ENCODE results near the gene NPHS2.
"Not testable (repeated sequence)": the region's sequence is repeated elsewhere in the genome, so short reads cannot be mapped to it uniquely, and the experiment has no call there.

Gene NPHS2

GRCh38 chr1:179545321-179545720, 30.4 kb downstream of the NPHS2 start:
- DNase-seq, result no peak

- DNase-seq, result no peak
Observed at GRCh38 chr1:179541774-179542173, 34.0 kb downstream of the NPHS2 start.

DNA sequence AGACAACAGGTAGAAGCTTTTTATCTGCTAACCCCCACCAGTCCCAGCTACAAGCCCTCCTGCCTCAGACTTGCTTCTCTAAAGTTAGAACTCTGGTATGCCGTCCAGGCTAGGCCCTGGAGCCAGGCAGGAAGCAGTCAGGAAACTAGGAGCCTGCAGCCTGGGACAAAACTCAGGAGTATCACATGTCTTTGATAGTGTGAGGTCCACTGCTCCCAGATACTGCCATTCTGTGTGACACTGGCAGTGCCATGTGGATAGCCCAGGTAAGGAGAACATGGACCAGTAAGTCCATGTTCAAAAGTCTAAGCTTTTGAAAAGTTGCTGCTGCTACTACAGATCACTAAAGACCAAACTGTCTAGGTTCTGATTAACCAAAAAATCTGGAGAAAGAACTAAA, 45.4 kb downstream of the NPHS2 start:
- no peak for DNase-seq

DNA sequence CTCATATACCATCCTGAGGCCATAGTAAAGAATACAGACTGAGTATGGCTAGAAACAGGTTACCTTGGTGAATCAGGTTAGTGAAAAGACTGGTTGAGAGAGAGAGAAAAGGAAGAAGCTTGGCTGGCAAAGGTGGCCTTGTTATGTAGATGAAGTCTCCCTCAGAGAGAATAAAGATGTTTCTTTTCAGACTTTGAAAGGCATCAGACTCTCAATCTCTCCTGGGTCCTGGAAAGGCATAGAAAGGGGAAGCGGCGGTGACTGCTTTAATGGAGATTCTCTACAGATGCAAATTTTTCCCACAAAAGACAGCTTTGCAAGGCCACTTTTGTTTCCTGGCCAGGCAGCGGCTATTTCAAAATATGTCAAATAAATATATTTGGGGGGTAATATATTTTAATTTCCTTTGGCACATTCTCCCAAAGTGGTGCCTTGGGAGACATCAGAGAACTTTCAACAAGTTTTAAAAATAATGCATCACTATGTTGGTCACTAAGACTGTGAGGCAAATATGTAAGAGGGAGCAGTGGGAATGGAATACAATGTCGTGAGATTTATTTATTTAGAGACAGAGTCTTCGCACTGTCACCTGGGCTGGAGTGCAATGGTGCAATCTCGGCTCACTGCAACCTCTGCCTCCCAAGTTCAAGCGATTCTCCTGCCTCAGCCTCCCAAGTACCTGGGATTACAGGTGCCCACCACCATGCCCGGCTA, 46.1 kb downstream of the NPHS2 start:
- no peak for DNase-seq

GRCh38 chr1:179518544-179518943, 57.2 kb downstream of the NPHS2 start:
- DNase-seq, result not testable (repeated sequence)

- no peak for DNase-seq
Observed at GRCh38 chr1:179516976-179517705, 58.6 kb downstream of the NPHS2 start.

DNA sequence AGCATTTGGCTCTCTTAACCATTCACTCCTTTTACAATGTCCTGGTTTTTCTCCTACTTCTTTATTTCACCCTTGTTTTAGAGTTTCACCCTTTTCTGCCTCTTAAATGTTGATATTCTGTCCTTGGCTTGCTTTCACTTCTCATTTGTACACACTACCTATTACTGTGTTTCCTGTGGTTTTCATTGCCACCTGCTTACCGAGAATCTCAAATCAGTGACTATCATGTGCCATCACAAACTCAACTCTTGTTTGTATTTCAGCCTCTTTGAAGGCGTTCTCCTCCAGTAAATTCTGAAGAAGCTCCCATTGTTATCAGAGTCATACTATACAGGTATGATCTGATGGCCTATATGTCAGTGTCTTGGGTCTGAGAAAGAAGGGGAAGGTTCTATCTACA, 65.7 kb downstream of the NPHS2 start:
- no peak for DNase-seq

DNA sequence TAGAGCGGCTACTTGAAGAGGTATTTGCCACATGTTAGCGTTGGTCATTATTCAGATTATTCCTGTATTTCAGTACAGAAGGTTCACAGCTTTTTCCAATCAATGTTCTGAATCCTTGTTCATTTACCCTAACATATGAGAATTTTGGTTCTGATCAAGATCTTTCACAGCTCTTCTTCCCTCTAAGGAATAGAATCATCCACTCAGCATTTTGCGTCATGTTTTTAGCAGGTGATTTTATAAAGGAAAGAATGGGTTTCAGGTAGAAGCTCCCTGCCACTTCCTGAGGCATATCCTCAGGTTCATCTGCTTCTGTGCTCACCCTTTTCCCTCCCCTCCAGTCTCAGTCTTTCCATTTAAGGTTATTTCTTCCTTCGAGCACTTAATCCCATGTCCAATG, 66.4 kb downstream of the NPHS2 start:
- DNase-seq, result no peak

DNA sequence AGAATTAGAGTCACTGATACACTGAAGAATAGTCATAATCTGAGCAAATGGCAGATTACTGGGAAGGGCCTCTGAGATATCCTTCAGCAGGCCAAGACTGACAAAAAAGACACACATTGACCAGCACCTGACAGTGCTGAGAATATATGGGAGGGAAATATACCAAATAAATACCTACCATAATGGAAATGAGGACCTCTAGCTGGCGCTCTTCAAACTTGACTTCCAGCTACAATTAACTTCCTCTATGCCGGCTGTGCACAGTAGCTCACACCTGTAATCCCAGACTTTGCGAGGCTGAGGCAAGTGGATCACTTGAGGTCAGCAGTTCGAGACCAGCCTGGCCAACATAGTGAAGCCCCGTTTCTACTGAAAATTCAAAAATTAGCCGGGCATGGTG, 69.5 kb downstream of the NPHS2 start:
- DNase-seq, result no peak
